Liver (tissue), 9 donors: ENCODE results near the gene C16orf74. TPM values are rescaled to one million over a fixed set of nuclear protein-coding genes. Genes with fewer than 3 reads are reported as not detected.

ENCODE experiments used
- DNase-seq: peaks from one replicate; pipeline ENCODE4 v3.0.0-alpha.2; 2017; ENCODE audit warnings: low spot score
- H3K27ac ChIP-seq, 2 donors: one replicate each; pipeline ENCODE4 v1.7.0; 2013; ENCODE audit warnings: inconsistent platforms in 2 of 2, low read length in 2 of 2, control low read depth in 1 of 2, low read depth in 1 of 2, mild to moderate bottlenecking in 1 of 2
- H3K27me3 ChIP-seq, 4 donors: one replicate each; pipeline versions ENCODE4 v1.6.1 to v1.7.0; 2013; ENCODE audit warnings: low read length in 3 of 4, inconsistent platforms in 1 of 4, mild to moderate bottlenecking in 1 of 4, moderate library complexity in 1 of 4; ENCODE audit not compliant: control insufficient read depth in 4 of 4, insufficient read depth in 4 of 4
- H3K36me3 ChIP-seq, 4 donors: one replicate each; pipeline versions ENCODE4 v1.6.1 to v1.7.0; 2013; ENCODE audit warnings: low read length in 3 of 4, mild to moderate bottlenecking in 3 of 4, low read depth in 1 of 4, moderate library complexity in 1 of 4; ENCODE audit not compliant: control insufficient read depth in 4 of 4, insufficient read depth in 3 of 4
- H3K4me1 ChIP-seq, 4 donors: one replicate each; pipeline versions ENCODE4 v1.6.1 to v1.7.0; 2013; ENCODE audit warnings: low read length in 3 of 4, mild to moderate bottlenecking in 3 of 4, moderate library complexity in 1 of 4; ENCODE audit not compliant: control insufficient read depth in 4 of 4, insufficient read depth in 4 of 4
- H3K4me3 ChIP-seq, 3 donors: one replicate each; pipeline versions ENCODE4 v1.6.1 to v1.7.0; 2013; ENCODE audit warnings: low read length in 3 of 3, control low read depth in 1 of 3, low read depth in 1 of 3, mild to moderate bottlenecking in 1 of 3
- H3K9ac ChIP-seq, 2 donors: one replicate each; pipeline ENCODE4 v1.7.0; 2013; ENCODE audit warnings: low read length in 2 of 2, mild to moderate bottlenecking in 2 of 2, moderate library complexity in 2 of 2, control low read depth in 1 of 2, low read depth in 1 of 2
- H3K9me3 ChIP-seq, 4 donors: one replicate each; pipeline versions ENCODE4 v1.6.1 to v1.7.0; 2013; ENCODE audit warnings: low read length in 3 of 4; ENCODE audit not compliant: control insufficient read depth in 4 of 4
- CTCF ChIP-seq: fragments of 150-350 bp; IDR thresholded peaks from 2 replicates; pipeline ENCODE4 v1.5.1; 2017; ENCODE audit warnings: improper control_type of control experiment, low read depth, low read length; ENCODE audit not compliant: missing input control
- EGR1 ChIP-seq, 2 donors: IDR thresholded peaks; 2 replicates each; pipeline ENCODE4 v1.6.1; 2016 to 2018; ENCODE audit warnings: antibody characterized with exemption in 2 of 2, low read depth in 2 of 2
- FOXA1 ChIP-seq: IDR thresholded peaks from 2 replicates; pipeline ENCODE4 v1.6.1; 2016; ENCODE audit warnings: antibody characterized with exemption
- HNF4A ChIP-seq, 2 donors: conservative IDR thresholded peaks; 2 replicates each; pipeline ENCODE4 v1.6.1; 2016; ENCODE audit warnings: antibody characterized with exemption in 2 of 2, mild to moderate bottlenecking in 2 of 2
- HNF4G ChIP-seq: IDR thresholded peaks from 2 replicates; pipeline ENCODE4 v1.6.1; 2016; ENCODE audit warnings: antibody characterized with exemption
- JUND ChIP-seq, 2 donors: IDR thresholded peaks; 2 replicates each; pipeline ENCODE4 v1.6.1; 2016; ENCODE audit warnings: antibody characterized with exemption in 2 of 2
- NR2F2 ChIP-seq: IDR thresholded peaks from 2 replicates; pipeline ENCODE4 v1.6.1; 2016; ENCODE audit warnings: antibody characterized with exemption
- REST ChIP-seq: IDR thresholded peaks from 2 replicates; pipeline ENCODE4 v1.6.1; 2016; ENCODE audit warnings: antibody characterized with exemption, mild to moderate bottlenecking
- RXRA ChIP-seq, 2 donors: IDR thresholded peaks; 2 replicates each; pipeline ENCODE4 v1.6.1; 2017 to 2018; ENCODE audit warnings: antibody characterized with exemption in 2 of 2, mild to moderate bottlenecking in 1 of 2
- SP1 ChIP-seq: IDR thresholded peaks from 2 replicates; pipeline ENCODE4 v1.6.1; 2018; ENCODE audit warnings: antibody characterized with exemption, mild to moderate bottlenecking
- YY1 ChIP-seq: IDR thresholded peaks from 2 replicates; pipeline ENCODE4 v1.6.1; 2016; ENCODE audit warnings: antibody characterized with exemption, mild to moderate bottlenecking
- WGBS: extraction: QIAGEN DNeasy Blood & Tissue Kit; methylation state at CpG from one replicate; pipeline ENCODE4 v1.1.7; 2013; 5-methylcytosine and 5-hydroxymethylcytosine counted together
- polyA plus RNA-seq, 2 donors: library from polyadenylated mRNA; stranded (reverse) in 1 of 2; unstranded in 1 of 2; fragments of 200-250 nt in 1 of 2; fragments of >200 nt in 1 of 2; fragmentation: Nextera tagmentation in 1 of 2; extraction: Ambion mirVana in 1 of 2; gene quantifications; one replicate each; pipeline versions ENCODE4 v1.2.1 to v1.2.3, GENCODE V29; 2013 to 2015
- total RNA-seq, 2 donors: library from RNA; depleted of rRNA; stranded (reverse); fragments of >200 nt; gene quantifications; one replicate each; pipeline ENCODE4 v1.2.3, GENCODE V29; 2014
- donor health status: healthy.
- donor health status: healthy.
- donor health status: healthy.
- donor health status: healthy.
- donor health status: healthy.

Gene C16orf74
- total and polyA plus RNA-seq, 4 donors, result 0.37 to 0.75 (median 0.43) TPM

GRCh38 chr16:85665929-85666328 lies 85.0 kb downstream of the C16orf74 start:
- Histone ChIP-seq H3K9me3 (no peaks in the 10 kb centered on the region), H3K4me3 (no peak overlapping the region), H3K4me1 (no peaks in the 10 kb centered on the region), H3K27ac (no peak overlapping the region), H3K9ac (no peak overlapping the region), H3K27me3 (no peaks in the 10 kb centered on the region), H3K36me3 (peaks cover 38 to 97% (median 71%) of the 10 kb centered on the region in 4 donors)
- no peak for DNase-seq
- TF ChIP-seq REST, result no peak
- WGBS, result 96% methylated on average over 13 of the region's 13 CpGs

GRCh38 chr16:85665373-85665740 lies 85.5 kb downstream of the C16orf74 start:
- H3K4me1 ChIP-seq, result no peaks in the 10 kb centered on the region
- WGBS, result 96% methylated on average over 12 of the region's 12 CpGs
- H3K9ac ChIP-seq, result no peak overlapping the region
- no peak for DNase-seq
- TF ChIP-seq FOXA1 (no peak), EGR1 (IDR thresholded peaks at IDR 0.05; ENCODE audit: low read depth in 2 of 2) (no peak), REST (no peak), SP1 (no peak)
- no peak overlapping the region for H3K4me3 ChIP-seq
- H3K9me3 ChIP-seq, result no peaks in the 10 kb centered on the region
- H3K36me3 ChIP-seq, result peaks cover 39 to 94% (median 70%) of the 10 kb centered on the region in 4 donors
- no peak overlapping the region for H3K27ac ChIP-seq
- H3K27me3 ChIP-seq, result no peaks in the 10 kb centered on the region

GRCh38 chr16:85664580-85665372 lies 86.1 kb downstream of the C16orf74 start:
- Histone ChIP-seq H3K27ac (no peak overlapping the region), H3K4me3 (no peak overlapping the region), H3K9me3 (no peaks in the 10 kb centered on the region), H3K9ac (no peak overlapping the region), H3K36me3 (peaks cover 39 to 93% (median 68%) of the 10 kb centered on the region in 4 donors), H3K4me1 (no peaks in the 10 kb centered on the region), H3K27me3 (no peaks in the 10 kb centered on the region)
- WGBS, result 96% methylated on average over 27 of the region's 27 CpGs
- TF ChIP-seq JUND (IDR thresholded peaks at IDR 0.05) (no peak), CTCF (no peak), RXRA (IDR thresholded peaks at IDR 0.05) (no peak), NR2F2 (no peak), EGR1 (IDR thresholded peaks at IDR 0.05; ENCODE audit: low read depth in 2 of 2) (no peak), HNF4A (conservative IDR thresholded peaks at IDR 0.05) (no peak), HNF4G (no peak), YY1 (no peak)
- no peak for DNase-seq
